IMR-90 (cell line): Measurements from ENCODE around the gene RMC1. TPM values are rescaled to one million over a fixed set of nuclear protein-coding genes. Genes with fewer than 3 reads are reported as not detected.

Source experiments
- ATAC-seq: fragments of 200-7000 bp; cut with Tn5 transposase; 2 replicates; pipeline ENCODE4 v1.9.1; 2020; ENCODE audit warnings: low read depth, mild to moderate bottlenecking, moderate library complexity
- BruUV-seq: library from RNA; stranded (reverse); fragments of 400-500 nt; replicated peaks from 2 replicates; lab custom pipeline; 2021; lab: Mats Ljungman, UMichigan
- CTCF ChIA-PET: fragments of 300-600 bp; formaldehyde crosslinking; extraction: SDS; loops from one replicate; lab custom pipeline; 2021; ENCODE audit warnings: antibody characterized with exemption; lab: Yijun Ruan, JAX
- POLR2A ChIA-PET: fragments of 300-600 bp; sonication (Branson Sonifier 250); formaldehyde crosslinking; loops from one replicate; lab custom pipeline; 2022; ENCODE audit warnings: antibody characterized with exemption; ENCODE audit not compliant: unreplicated experiment; lab: Charles Lee
- DNase-seq: peaks from one replicate; pipeline ENCODE4 v3.0.0; 2013
- H2AFZ ChIP-seq: replicated peaks from 2 replicates; pipeline ENCODE3; 2013; ENCODE audit warnings: low read length, mild to moderate bottlenecking; ENCODE audit not compliant: poor library complexity
- H2AK5ac ChIP-seq: 2 replicates; pipeline ENCODE4 v1.6.1; 2013; ENCODE audit warnings: low read depth, low read length, inconsistent platforms
- H2AK9ac ChIP-seq: replicated peaks from 2 replicates; pipeline ENCODE3; 2013; ENCODE audit warnings: mild to moderate bottlenecking, low read depth, low read length, moderate library complexity; ENCODE audit not compliant: poor library complexity
- H2BK120ac ChIP-seq: 2 replicates; pipeline ENCODE4 v1.6.1; 2013; ENCODE audit warnings: low read depth, low read length, inconsistent platforms
- H2BK15ac ChIP-seq: 3 replicates; pipeline ENCODE4 v1.6.1; 2013; ENCODE audit warnings: low read depth, low read length, inconsistent platforms
- H2BK20ac ChIP-seq: 2 replicates; pipeline ENCODE4 v1.6.1; 2013; ENCODE audit warnings: low read depth, mild to moderate bottlenecking, inconsistent platforms, low read length, moderate library complexity
- H2BK5ac ChIP-seq: 2 replicates; pipeline ENCODE4 v1.6.1; 2013; ENCODE audit warnings: mild to moderate bottlenecking, low read depth, low read length, inconsistent platforms; ENCODE audit not compliant: poor library complexity, severe bottlenecking
- H3K14ac ChIP-seq: replicated peaks from 2 replicates; pipeline ENCODE4 v1.6.1; 2013; ENCODE audit warnings: low read depth, low read length, inconsistent platforms
- H3K18ac ChIP-seq: 2 replicates; pipeline ENCODE4 v1.6.1; 2013; ENCODE audit warnings: low read depth, low read length, control low read depth
- H3K23ac ChIP-seq: 2 replicates; pipeline ENCODE4 v1.6.1; 2013; ENCODE audit warnings: low read depth, low read length, inconsistent platforms
- H3K27ac ChIP-seq: 2 replicates; pipeline ENCODE4 v1.5.1; 2013; ENCODE audit warnings: mild to moderate bottlenecking, control low read depth, low read length; ENCODE audit not compliant: insufficient read depth
- H3K27me3 ChIP-seq: 2 replicates; pipeline ENCODE4 v1.6.1; 2013; ENCODE audit warnings: low read length; ENCODE audit not compliant: control insufficient read depth, insufficient read depth
- H3K36me3 ChIP-seq: 2 replicates; pipeline ENCODE4 v1.6.1; 2013; ENCODE audit warnings: low read length, mixed read lengths; ENCODE audit not compliant: control insufficient read depth, insufficient read depth
- H3K4ac ChIP-seq: 2 replicates; pipeline ENCODE4 v1.6.1; 2013; ENCODE audit warnings: low read depth, low read length, inconsistent platforms
- H3K4me1 ChIP-seq: 2 replicates; pipeline ENCODE4 v1.6.1; 2013; ENCODE audit warnings: low read length, mixed read lengths; ENCODE audit not compliant: control insufficient read depth, insufficient read depth
- H3K4me2 ChIP-seq: 2 replicates; pipeline ENCODE4 v1.6.1; 2013; ENCODE audit warnings: low read depth, mild to moderate bottlenecking, control low read depth, low read length, moderate library complexity
- H3K4me3 ChIP-seq: 2 replicates; pipeline ENCODE4 v1.5.1; 2013; ENCODE audit warnings: low read depth, mild to moderate bottlenecking, control low read depth, low read length, moderate library complexity; ENCODE audit not compliant: insufficient read depth
- H3K56ac ChIP-seq: 2 replicates; pipeline ENCODE4 v1.6.1; 2013; ENCODE audit warnings: low read length, inconsistent platforms; ENCODE audit not compliant: insufficient read depth; ENCODE audit errors: extremely low read depth
- H3K79me1 ChIP-seq, 2 experiments: 2 replicates each; pipeline ENCODE4 v1.6.1; 2013; ENCODE audit warnings: low read length in 2 of 2, inconsistent platforms in 1 of 2, low read depth in 1 of 2
- H3K9ac ChIP-seq: 2 replicates; pipeline ENCODE4 v1.6.1; 2013; ENCODE audit warnings: low read depth, low read length, control low read depth
- H3K9me1 ChIP-seq: 2 replicates; pipeline ENCODE4 v1.6.1; 2013; ENCODE audit warnings: low read length, inconsistent platforms; ENCODE audit not compliant: insufficient read depth
- H3K9me3 ChIP-seq: 2 replicates; pipeline ENCODE4 v1.6.1; 2013; ENCODE audit warnings: low read length; ENCODE audit not compliant: control insufficient read depth, insufficient read depth
- H4K20me1 ChIP-seq: 2 replicates; pipeline ENCODE4 v1.6.1; 2013; ENCODE audit warnings: low read length, inconsistent platforms; ENCODE audit not compliant: insufficient read depth
- H4K5ac ChIP-seq: 2 replicates; pipeline ENCODE4 v1.6.1; 2013; ENCODE audit warnings: mild to moderate bottlenecking, low read depth, low read length, control low read depth
- H4K8ac ChIP-seq, 2 experiments: 2 replicates each; pipeline ENCODE4 v1.6.1; 2013; ENCODE audit warnings: low read depth in 2 of 2, low read length in 2 of 2, control low read depth in 1 of 2, inconsistent platforms in 1 of 2
- H4K91ac ChIP-seq: 2 replicates; pipeline ENCODE4 v1.6.1; 2013; ENCODE audit warnings: low read depth, low read length, inconsistent platforms; ENCODE audit not compliant: insufficient read depth
- BHLHE40 ChIP-seq: fragments of 150-350 bp; IDR thresholded peaks from 2 replicates; pipeline ENCODE4 v1.6.1; 2016; ENCODE audit warnings: mild to moderate bottlenecking, low read depth, low read length
- CEBPB ChIP-seq: IDR thresholded peaks from 2 replicates; pipeline ENCODE4 v1.6.1; 2012; ENCODE audit warnings: low read depth, low read length, improper control_type of control experiment
- CHD1 ChIP-seq: IDR thresholded peaks from 2 replicates; pipeline ENCODE4 v1.6.1; 2012; ENCODE audit warnings: low read depth, low read length, improper control_type of control experiment
- FOS ChIP-seq: fragments of 150-350 bp; IDR thresholded peaks from 2 replicates; pipeline ENCODE4 v1.6.1; 2016; ENCODE audit warnings: low read depth, low read length
- MAFK ChIP-seq: IDR thresholded peaks from 2 replicates; pipeline ENCODE4 v1.6.1; 2012; ENCODE audit warnings: low read depth, low read length, improper control_type of control experiment
- MAZ ChIP-seq: IDR thresholded peaks from 2 replicates; pipeline ENCODE4 v1.6.1; 2012; ENCODE audit warnings: low read depth, mild to moderate bottlenecking, low read length, improper control_type of control experiment, moderate library complexity, borderline replicate concordance
- MXI1 ChIP-seq: IDR thresholded peaks from 2 replicates; pipeline ENCODE4 v1.6.1; 2012; ENCODE audit warnings: low read depth, mild to moderate bottlenecking, low read length, moderate library complexity, borderline replicate concordance
- NFE2L2 ChIP-seq: fragments of 150-350 bp; IDR thresholded peaks from 2 replicates; pipeline ENCODE4 v1.6.1; 2016; ENCODE audit warnings: low read depth, mild to moderate bottlenecking, low read length
- POLR2A ChIP-seq: IDR thresholded peaks from 2 replicates; pipeline ENCODE4 v1.6.1; 2012; ENCODE audit warnings: mild to moderate bottlenecking, low read depth, low read length
- RAD21 ChIP-seq: IDR thresholded peaks from 2 replicates; pipeline ENCODE4 v1.6.1; 2012; ENCODE audit warnings: low read length, improper control_type of control experiment
- RCOR1 ChIP-seq: IDR thresholded peaks from 2 replicates; pipeline ENCODE4 v1.6.1; 2012; ENCODE audit warnings: mild to moderate bottlenecking, low read length, improper control_type of control experiment; ENCODE audit not compliant: insufficient replicate concordance
- RFX5 ChIP-seq: IDR thresholded peaks from 2 replicates; pipeline ENCODE4 v1.8.0; 2012; ENCODE audit warnings: low read depth, mild to moderate bottlenecking, low read length, moderate library complexity
- SMC3 ChIP-seq: fragments of 150-350 bp; IDR thresholded peaks from 2 replicates; pipeline ENCODE4 v1.6.1; 2016; ENCODE audit warnings: low read depth, mild to moderate bottlenecking, antibody characterized with exemption, low read length, moderate library complexity
- dilution Hi-C: fragments of 300-500 bp; cut with HindIII; formaldehyde crosslinking; loops from one replicate; pipeline ENCODE4 v1.14.3; 2018; ENCODE audit warnings: low sequenced_read_pairs; ENCODE audit not compliant: unreplicated experiment
- in situ Hi-C: fragments of 300-500 bp; cut with MboI; formaldehyde crosslinking; loops from 3 replicates; pipeline ENCODE4 v1.14.3; 2019; ENCODE audit warnings: low sequenced_read_pairs, inconsistent platforms, mixed read lengths
- intact Hi-C: fragments of 100-400 bp; cut with micrococcal nuclease; formaldehyde crosslinking; loops from 2 replicates; pipeline ENCODE4 v1.10.0; 2022
- polyA plus RNA-seq, 3 experiments: library from polyadenylated mRNA; depleted of rRNA; stranded (reverse); fragments of >200 nt; gene quantifications; 2 replicates each; pipeline ENCODE4 v1.2.3, GENCODE V29; 2012; ENCODE audit warnings: low replicate concordance in 1 of 3
- total RNA-seq: library from RNA; depleted of rRNA; stranded (reverse); fragments of >200 nt; gene quantifications from 2 replicates; pipeline ENCODE4 v1.2.3, GENCODE V29; 2012
- TF ChIP-seq, protein P1 (sequence below): fragments of 150-350 bp; IDR thresholded peaks from 2 replicates; pipeline ENCODE4 v1.6.1; 2016; ENCODE audit warnings: low read depth, mild to moderate bottlenecking, low read length, moderate library complexity, borderline replicate concordance
- TF ChIP-seq, protein P2 (sequence below): conservative IDR thresholded peaks from 2 replicates; pipeline ENCODE4 v1.5.1; 2012; ENCODE audit warnings: mild to moderate bottlenecking, low read depth, low read length, improper control_type of control experiment
- TF ChIP-seq, protein P3 (sequence below): fragments of 150-350 bp; IDR thresholded peaks from 2 replicates; pipeline ENCODE4 v1.6.1; 2017; ENCODE audit warnings: mild to moderate bottlenecking, antibody characterized with exemption, low read length, low read depth

The RMC1 gene
- total and polyA plus RNA-seq, 2 of the 4 experiments (the other 2 are of a cell fraction) = 14.2 to 18.0 TPM

DNA sequence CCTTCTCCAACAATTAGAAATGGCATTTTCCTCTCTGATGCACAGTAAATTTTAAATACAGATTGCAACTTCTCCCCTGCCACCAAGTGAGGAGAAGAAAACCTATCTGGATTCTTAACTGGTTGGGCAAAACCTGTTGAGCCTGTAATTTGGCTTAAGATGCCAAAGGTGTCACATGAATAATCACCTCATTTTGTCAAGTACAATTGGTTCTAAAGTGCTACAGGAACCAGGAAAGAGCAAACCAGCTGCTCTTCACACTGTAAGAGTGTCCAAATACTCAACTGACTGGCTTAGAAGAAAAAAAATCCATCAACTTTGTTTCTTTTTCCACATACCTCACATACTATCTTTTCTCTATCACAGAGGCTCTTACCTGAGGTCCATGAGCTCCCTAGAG, 47.6 kb downstream of the RMC1 start:
- dilution Hi-C loops (no loop called here), in situ Hi-C loops (no loop called here), intact Hi-C loops (no loop called here)
- no peak overlapping the region for H4K5ac ChIP-seq
- H4K8ac ChIP-seq = no peak overlapping the region
- no peak overlapping the region for H3K56ac ChIP-seq
- ChIA-PET POLR2A (no interaction called here), CTCF (interaction anchor here (1.0 kb wide), 1 partner anchor 13 kb away, joined by 3 read pairs; no protein-coding TSS in a partner anchor)
- H3K18ac ChIP-seq = no peak overlapping the region
- H2BK120ac ChIP-seq = no peak overlapping the region
- ATAC-seq (no peak), DNase-seq (no peak)
- H2AK5ac ChIP-seq = no peak overlapping the region
- peaks cover 0 to 7% of the 10 kb centered on the region in 2 experiments; a peak in 1 of 4 replicates for H3K79me1 ChIP-seq
- H4K20me1 ChIP-seq = no peaks in the 10 kb centered on the region
- no peak overlapping the region for H2BK5ac ChIP-seq
- H2AK9ac ChIP-seq = no peak overlapping the region
- H2AFZ ChIP-seq = no peak overlapping the region
- no TSS peak for BruUV-seq
- no peak overlapping the region for H2BK20ac ChIP-seq
- no peak overlapping the region for H3K4me3 ChIP-seq
- peaks cover 44% of the 10 kb centered on the region for H3K36me3 ChIP-seq
- H4K91ac ChIP-seq = no peak overlapping the region
- H3K4me1 ChIP-seq = no peaks in the 10 kb centered on the region
- H3K23ac ChIP-seq = no peak overlapping the region
- H2BK15ac ChIP-seq = no peak overlapping the region
- H3K9ac ChIP-seq = no peak overlapping the region
- H3K9me3 ChIP-seq = no peaks in the 10 kb centered on the region
- TF ChIP-seq SMC3 = no peak
- TF ChIP-seq POLR2A = no peak
- TF ChIP-seq RCOR1 = no peak
- TF ChIP-seq MAFK = no peak
- no peak for TF ChIP-seq RAD21
- TF ChIP-seq MXI1 = no peak
- no peak for TF ChIP-seq RFX5
- TF ChIP-seq CEBPB = no peak
- TF ChIP-seq BHLHE40 = no peak
- TF ChIP-seq FOS = no peak
- TF ChIP-seq, protein P1, sequence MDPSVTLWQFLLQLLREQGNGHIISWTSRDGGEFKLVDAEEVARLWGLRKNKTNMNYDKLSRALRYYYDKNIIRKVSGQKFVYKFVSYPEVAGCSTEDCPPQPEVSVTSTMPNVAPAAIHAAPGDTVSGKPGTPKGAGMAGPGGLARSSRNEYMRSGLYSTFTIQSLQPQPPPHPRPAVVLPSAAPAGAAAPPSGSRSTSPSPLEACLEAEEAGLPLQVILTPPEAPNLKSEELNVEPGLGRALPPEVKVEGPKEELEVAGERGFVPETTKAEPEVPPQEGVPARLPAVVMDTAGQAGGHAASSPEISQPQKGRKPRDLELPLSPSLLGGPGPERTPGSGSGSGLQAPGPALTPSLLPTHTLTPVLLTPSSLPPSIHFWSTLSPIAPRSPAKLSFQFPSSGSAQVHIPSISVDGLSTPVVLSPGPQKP = no peak
- TF ChIP-seq, protein P2, sequence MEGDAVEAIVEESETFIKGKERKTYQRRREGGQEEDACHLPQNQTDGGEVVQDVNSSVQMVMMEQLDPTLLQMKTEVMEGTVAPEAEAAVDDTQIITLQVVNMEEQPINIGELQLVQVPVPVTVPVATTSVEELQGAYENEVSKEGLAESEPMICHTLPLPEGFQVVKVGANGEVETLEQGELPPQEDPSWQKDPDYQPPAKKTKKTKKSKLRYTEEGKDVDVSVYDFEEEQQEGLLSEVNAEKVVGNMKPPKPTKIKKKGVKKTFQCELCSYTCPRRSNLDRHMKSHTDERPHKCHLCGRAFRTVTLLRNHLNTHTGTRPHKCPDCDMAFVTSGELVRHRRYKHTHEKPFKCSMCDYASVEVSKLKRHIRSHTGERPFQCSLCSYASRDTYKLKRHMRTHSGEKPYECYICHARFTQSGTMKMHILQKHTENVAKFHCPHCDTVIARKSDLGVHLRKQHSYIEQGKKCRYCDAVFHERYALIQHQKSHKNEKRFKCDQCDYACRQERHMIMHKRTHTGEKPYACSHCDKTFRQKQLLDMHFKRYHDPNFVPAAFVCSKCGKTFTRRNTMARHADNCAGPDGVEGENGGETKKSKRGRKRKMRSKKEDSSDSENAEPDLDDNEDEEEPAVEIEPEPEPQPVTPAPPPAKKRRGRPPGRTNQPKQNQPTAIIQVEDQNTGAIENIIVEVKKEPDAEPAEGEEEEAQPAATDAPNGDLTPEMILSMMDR = no peak
- TF ChIP-seq NFE2L2 = no peak
- TF ChIP-seq CHD1 = no peak
- no peak for TF ChIP-seq MAZ
- TF ChIP-seq, protein P3, sequence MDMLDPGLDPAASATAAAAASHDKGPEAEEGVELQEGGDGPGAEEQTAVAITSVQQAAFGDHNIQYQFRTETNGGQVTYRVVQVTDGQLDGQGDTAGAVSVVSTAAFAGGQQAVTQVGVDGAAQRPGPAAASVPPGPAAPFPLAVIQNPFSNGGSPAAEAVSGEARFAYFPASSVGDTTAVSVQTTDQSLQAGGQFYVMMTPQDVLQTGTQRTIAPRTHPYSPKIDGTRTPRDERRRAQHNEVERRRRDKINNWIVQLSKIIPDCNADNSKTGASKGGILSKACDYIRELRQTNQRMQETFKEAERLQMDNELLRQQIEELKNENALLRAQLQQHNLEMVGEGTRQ = no peak
- 0 out of 2 replicates have a peak, but pooled peaks cover 3% of the 10 kb centered on the region for H3K9me1 ChIP-seq
- H3K4ac ChIP-seq = no peak overlapping the region
- no peak overlapping the region for H3K14ac ChIP-seq
- no peak overlapping the region for H3K27ac ChIP-seq
- no peaks in the 10 kb centered on the region for H3K27me3 ChIP-seq
- no peak overlapping the region for H3K4me2 ChIP-seq
